H1 (cell line): ENCODE results near the gene NFATC1. TPM values are rescaled to one million over a fixed set of nuclear protein-coding genes. Genes with fewer than 3 reads are reported as not detected.

Source experiments
- CBX5 ChIP-seq: fragments of 300-800, 300-1000 bp; sonication (generic); IDR thresholded peaks from 2 replicates; pipeline ENCODE4 v1.7.1; 2016; ENCODE audit warnings: antibody characterized with exemption, low read length, low read depth
- EGR1 ChIP-seq: IDR thresholded peaks from 2 replicates; pipeline ENCODE4 v1.6.1; 2011; ENCODE audit warnings: low read depth, low read length, borderline replicate concordance
- POLR2AphosphoS5 ChIP-seq: IDR thresholded peaks from 2 replicates; pipeline ENCODE4 v1.6.1; 2011; ENCODE audit warnings: low read depth, low read length
- RFX5 ChIP-seq: IDR thresholded peaks from 2 replicates; pipeline ENCODE4 v1.6.1; 2011; ENCODE audit warnings: low read depth, low read length, improper control_type of control experiment, borderline replicate concordance
- SIX5 ChIP-seq: IDR thresholded peaks from 2 replicates; pipeline ENCODE4 v1.6.1; 2011; ENCODE audit warnings: mild to moderate bottlenecking, low read depth, low read length
- SP4 ChIP-seq: IDR thresholded peaks from 2 replicates; pipeline ENCODE4 v1.6.1; 2012; ENCODE audit warnings: low read length, inconsistent platforms
- polyA plus RNA-seq, 7 experiments: library from polyadenylated mRNA; depleted of rRNA in 3 of 7; stranded (reverse) in 5 of 7; unstranded in 2 of 7; fragments of >200 nt in 5 of 7; fragments of 200-250 nt in 2 of 7; gene quantifications; 1 replicate in 5 of 7; 2 replicates in 1 of 7; 4 replicates in 1 of 7; pipeline versions ENCODE4 v1.2.1 to v1.2.3, GENCODE V29; 2011 to 2013; ENCODE audit warnings: missing spikeins in 2 of 7, mixed read lengths in 2 of 7
- total RNA-seq: library from RNA; stranded (reverse); fragmentation: NEBNext Ultra II Directional; extraction: Animal tissue kit (Norgen Biotek cat#: 25700); gene quantifications from 2 replicates; pipeline ENCODE4 v1.2.1, GENCODE V29; 2021

Gene NFATC1
- total and polyA plus RNA-seq, 2 of the 8 experiments (the other 6 are each of a cell fraction or from before 2014, with no cell fraction given), result 2.0 to 6.6 TPM

- TF ChIP-seq POLR2AphosphoS5 (no peak), SP4 (no peak), CBX5 (no peak), RFX5 (no peak), SIX5 (no peak), EGR1 (no peak)
- TF ChIP-seq, all 59 proteins: peak for 0
Measured at GRCh38 chr18:79548986-79549637, 153.4 kb downstream of the NFATC1 start (continued).
